GM19023 (cell line): ENCODE data around the gene GAPT.

ENCODE experiments used
- ATAC-seq: cut with Tn5 transposase; IDR thresholded peaks from one replicate; pipeline ENCODE4 v1.9.1; 2021; ENCODE audit warnings: mild to moderate bottlenecking, moderate library complexity; ENCODE audit not compliant: unreplicated experiment

The GAPT gene

GRCh38 chr5:58460732-58461286 lies 30.4 kb upstream of the GAPT start:
- peak; percentile 73 for ATAC-seq

- ATAC-seq = no peak
Measured at GRCh38 chr5:58462154-58462553, 29.1 kb upstream of the GAPT start.

DNA sequence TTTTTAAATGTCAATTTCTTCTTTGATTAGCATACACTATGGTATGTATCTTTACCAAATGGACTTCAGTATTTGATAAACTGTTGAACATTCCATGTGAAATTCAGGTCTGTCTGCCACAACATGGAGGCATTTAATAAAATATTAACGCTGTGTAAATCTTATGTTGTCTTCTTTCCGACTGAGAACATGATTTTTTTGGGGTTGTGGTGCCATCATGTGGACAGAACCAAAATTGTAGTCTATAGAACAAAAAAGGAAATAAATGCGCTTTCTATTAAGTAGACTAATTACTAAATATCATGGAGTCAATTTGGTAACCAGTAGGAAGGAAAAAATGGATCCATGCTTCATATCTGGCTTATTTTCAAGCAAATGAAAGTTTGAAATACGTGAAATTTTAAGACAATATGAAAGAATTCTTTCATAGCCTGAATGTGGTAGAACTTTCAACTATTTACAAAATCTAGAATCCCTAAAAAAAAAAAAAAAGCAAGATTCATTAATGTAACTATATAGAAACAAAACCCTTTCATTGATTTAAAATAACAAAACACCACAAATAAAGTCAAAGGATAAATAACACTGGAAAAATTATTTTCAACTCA lies 28.5 kb upstream of the GAPT start:
- no peak for ATAC-seq

- peak; percentile 98 for ATAC-seq
Measured at GRCh38 chr5:58466939-58467338, 24.3 kb upstream of the GAPT start.

- no peak for ATAC-seq
Measured at GRCh38 chr5:58469896-58470295, 21.3 kb upstream of the GAPT start.

DNA sequence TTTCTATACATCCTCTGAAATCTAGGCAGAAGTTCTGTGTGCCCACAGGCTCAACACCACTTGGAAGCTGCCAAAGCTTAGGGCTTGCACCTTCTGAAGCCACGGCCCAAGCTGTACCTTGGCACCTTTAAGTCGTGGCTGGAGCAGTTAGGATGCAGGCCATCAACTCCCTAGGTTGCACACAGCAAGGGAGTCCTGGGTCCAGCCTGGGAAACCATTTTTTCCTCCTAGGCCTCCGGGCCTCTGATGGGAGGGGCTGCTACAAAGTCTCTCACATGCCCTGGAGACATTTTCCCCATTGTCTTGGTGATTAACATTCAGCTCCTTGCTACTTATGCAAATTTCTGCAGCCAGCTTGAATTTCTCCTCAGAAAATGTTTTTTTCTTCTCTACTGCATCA lies 15.8 kb upstream of the GAPT start:
- ATAC-seq = no peak

DNA sequence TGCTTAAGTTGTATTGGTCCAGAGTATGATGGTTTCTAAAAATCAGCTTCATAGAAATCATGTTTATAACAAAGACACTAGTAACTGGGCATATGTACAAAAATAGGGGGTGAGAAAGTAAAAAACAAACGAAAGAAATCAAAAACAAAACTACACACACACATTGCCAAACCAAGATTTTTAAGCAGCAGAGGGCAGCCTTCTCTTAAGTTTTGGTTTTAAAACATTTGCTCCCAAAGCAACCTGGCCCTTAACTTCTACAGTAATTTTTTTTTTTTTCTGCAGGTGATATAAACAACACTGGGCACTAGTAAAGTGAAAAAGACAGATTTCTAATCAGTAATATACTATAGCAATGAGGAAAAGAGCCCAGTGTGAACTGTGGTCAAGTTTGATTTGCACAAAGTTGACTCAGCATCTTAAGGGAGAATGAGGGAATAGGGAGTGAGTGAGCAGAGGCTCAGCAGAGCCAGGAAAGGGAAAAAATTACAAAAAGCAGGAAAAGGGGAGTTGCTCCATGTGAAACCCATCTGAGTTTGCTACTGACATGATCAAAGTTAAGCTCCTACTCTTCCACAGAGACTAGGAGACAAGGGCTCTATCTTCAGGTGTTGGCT lies 13.4 kb upstream of the GAPT start:
- no peak for ATAC-seq

DNA sequence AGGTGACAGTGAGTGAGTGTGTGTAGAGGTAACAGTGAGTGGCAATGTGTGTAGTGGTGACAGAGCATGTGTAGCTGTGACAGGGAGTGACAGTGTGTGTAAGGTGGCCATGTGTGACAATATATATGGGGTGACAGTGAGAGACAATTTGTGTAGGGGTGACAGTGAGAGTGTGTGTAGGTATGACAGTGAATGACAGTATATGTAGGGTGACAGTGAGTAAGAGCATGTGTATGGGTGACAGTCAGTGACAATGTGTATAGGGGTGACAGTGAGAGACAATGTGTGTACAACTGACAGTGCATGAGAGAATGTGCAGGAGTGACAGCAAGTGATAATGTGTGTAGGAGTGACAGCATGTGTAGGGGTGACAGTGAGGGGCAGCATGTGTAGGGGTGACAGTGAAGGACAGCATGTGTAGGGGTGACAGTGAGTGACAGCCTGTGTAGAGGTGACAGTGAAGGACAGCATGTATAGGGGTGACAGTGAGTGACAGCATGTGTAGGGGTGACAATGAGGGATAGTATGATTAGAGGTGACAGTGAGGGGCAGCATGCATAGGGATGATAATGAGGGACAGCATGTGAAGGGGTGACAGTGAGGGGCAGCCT lies 10.1 kb upstream of the GAPT start:
- no peak for ATAC-seq

DNA sequence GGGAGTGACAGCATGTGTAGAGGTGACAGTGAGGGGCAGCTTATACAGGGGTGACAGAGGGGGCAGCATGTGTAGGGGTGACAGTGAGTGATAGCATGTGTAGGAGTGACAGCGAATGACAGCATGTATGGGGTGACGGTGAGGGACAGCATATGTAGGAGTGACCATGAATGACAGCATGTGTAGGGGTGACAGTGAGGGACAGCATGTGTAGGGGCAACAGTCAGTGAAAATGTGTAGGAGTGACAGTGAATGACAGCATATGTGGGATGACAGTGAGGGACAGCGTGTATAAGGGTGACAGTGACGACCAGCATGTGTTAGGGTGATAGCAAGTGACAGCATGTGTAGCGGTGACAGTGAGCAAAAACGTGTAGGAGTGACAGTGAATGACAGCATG lies 9.4 kb upstream of the GAPT start:
- ATAC-seq = no peak

GRCh38 chr5:58482536-58482935 lies 8.7 kb upstream of the GAPT start:
- ATAC-seq = no peak

- ATAC-seq = no peak
Measured at GRCh38 chr5:58484505-58484904, 6.7 kb upstream of the GAPT start.

GRCh38 chr5:58486290-58486689 lies 4.9 kb upstream of the GAPT start:
- no peak for ATAC-seq

DNA sequence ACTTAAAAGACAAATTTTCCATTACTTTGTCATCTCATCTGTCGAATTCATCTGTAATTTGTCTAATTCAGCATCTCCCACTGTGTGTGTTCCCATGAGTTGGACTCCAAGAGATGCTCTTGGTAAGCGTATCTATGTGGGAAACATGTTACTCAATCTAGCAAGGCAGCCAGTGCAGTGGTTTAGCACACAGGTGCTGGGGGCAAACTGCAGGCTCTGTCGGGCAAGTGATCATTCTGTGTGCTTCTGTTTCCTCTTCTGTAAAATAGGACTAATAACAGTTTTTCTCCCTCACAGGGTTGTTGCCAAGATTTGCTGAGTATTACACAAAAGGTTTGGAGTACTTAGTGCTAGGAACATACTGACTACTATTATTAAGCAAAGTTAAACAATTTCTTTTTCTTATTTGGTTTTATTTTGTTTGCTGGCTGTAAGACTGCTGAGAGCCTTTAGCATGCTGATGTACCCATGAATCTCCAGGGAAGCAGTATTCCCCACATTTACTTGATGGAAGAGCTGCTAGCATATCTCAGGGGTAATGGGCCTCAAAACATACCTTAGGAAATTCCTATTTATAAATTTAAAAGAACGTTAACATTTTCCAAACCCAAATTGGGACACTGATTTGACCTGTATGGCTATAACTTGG lies 709 bp upstream of the GAPT start:
- no peak for ATAC-seq

GRCh38 chr5:58493141-58493540 lies 1.9 kb downstream of the GAPT start:
- ATAC-seq = no peak

- ATAC-seq = no peak
Measured at GRCh38 chr5:58496488-58496887, 5.3 kb downstream of the GAPT start.

DNA sequence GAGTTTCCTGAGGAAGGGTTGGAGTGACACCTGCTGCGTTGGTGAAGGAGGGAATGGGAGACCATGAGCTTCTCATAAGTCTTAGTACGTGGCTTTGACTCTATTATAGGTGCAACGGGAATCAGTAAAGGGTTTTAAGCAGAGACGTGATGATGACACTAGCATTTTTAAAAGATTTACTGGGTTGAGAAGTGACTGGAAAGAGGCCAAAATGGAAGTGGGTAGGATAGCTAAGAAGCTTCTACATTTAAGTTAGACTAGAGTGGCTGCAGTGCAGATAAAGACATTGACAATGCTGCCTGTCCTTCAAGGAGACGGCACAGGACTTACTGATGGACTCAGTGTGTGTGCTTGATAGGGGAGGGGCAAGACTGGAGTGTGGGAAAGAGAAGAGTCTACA lies 6.2 kb downstream of the GAPT start:
- ATAC-seq = no peak

- no peak for ATAC-seq
Measured at GRCh38 chr5:58497921-58498320, 6.7 kb downstream of the GAPT start.

DNA sequence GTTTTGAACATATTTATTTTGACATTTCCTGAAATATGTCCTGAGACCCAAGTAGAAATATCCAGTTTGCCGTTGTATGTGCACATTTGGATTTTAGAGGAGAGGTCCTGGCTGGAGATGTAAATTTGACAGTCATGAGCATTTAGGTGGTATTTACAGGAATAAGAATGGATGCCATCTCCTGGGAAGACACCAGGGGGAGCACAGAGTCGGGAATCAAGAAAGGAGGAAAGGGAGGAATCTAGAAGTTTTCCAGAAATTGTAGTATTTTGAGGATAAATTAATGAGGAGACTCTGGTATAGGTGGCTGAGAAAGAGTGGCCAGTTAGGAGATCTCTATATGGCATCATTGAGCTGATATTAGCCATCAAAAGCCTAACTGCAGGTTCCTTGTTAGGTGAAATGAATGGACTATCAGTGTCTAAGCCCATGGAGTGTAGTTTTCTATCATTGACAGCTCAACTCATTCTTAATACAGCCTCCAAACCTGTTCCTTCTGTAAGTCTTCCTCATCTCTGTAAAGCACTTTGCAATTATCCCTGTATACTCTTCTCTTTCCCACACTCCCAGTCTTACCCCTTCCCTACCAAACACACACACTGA lies 7.2 kb downstream of the GAPT start:
- no peak for ATAC-seq

DNA sequence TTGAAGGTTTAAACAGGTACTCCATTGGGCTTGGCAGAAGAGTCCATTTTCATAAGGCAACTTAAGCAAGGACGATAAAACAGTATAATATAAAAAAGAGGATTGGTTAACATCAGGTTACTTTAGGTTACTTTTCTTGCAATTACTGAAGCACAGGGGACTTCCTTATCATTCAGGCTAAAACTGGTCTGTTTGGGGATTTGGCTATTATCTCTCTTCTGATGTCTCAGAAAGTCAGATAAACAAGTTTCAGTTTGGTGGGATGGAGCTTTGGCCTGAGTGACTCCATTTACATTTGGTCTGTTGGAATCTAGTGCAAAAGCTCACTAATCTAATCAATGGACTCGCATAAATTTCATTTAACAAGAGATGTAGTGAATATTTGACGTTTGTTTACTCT lies 8.0 kb downstream of the GAPT start:
- no peak for ATAC-seq

- no peak for ATAC-seq
Measured at GRCh38 chr5:58499941-58500340, 8.7 kb downstream of the GAPT start.

GRCh38 chr5:58501778-58502417 lies 10.7 kb downstream of the GAPT start:
- ATAC-seq = no peak
